Measurements from ENCODE around the gene MRPS22. TPM values are rescaled to one million over a fixed set of nuclear protein-coding genes. Genes with fewer than 3 reads are reported as not detected.

The MRPS22 gene
- total and polyA plus RNA-seq, 7 experiments from 2014 or later, result 26.2 to 47.0 (median 36.5) TPM

DNA sequence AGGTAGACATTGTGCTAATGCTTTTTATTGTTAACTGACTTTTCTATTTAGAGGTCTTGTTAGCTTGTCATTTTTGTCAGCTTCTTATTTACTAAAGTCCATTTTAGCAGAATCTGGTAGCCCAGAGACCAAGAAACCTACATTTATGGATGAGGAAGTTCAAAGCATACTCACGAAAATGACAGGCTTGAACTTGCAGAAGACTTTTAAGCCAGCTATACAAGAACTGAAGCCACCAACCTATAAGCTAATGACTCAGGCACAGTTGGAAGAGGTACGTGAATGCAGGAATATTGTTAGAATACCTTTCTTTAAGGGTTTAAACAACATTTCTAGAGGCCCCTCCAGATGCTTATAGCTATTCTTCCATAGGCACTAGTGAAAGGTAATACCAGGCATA is 3.0 kb downstream of the MRPS22 start:
- H3K4me1 ChIP-seq (ENCODE audit: control insufficient read depth in 2 of 2, insufficient read depth in 2 of 2, low read length in 2 of 2), result peaks cover 15% of the 10 kb centered on the region in 2 donors
- no peak overlapping the region for H3K4me3 ChIP-seq (ENCODE audit: low read length)
- peaks cover 10 to 54% (median 39%) of the 10 kb centered on the region in 3 experiments for H3K36me3 ChIP-seq (ENCODE audit: control insufficient read depth in 2 of 3, insufficient read depth in 3 of 3, low read length in 3 of 3)
- H3K27me3 Mint-ChIP-seq, result peaks cover 0 to 3% (median 0%) of the 10 kb centered on the region in 5 donors
- H3K27ac Mint-ChIP-seq, result no peak overlapping the region
- no peaks in the 10 kb centered on the region for H3K9me3 ChIP-seq (ENCODE audit: control insufficient read depth in 2 of 3, low read length in 3 of 3)
- H3K4me1 Mint-ChIP-seq, result peaks cover 4 to 19% (median 10%) of the 10 kb centered on the region in 7 donors
- no peak overlapping the region for H3K27ac ChIP-seq (ENCODE audit: low read depth, low read length)
- peaks cover 0 to 6% (median 0%) of the 10 kb centered on the region in 11 donors for H3K9me3 Mint-ChIP-seq
- DNase-seq (no peak), ATAC-seq (no peak)
- H3K27me3 ChIP-seq (ENCODE audit: control insufficient read depth in 2 of 2, insufficient read depth in 2 of 2, low read length in 2 of 2), result no peaks in the 10 kb centered on the region
- peaks cover 11 to 30% (median 13%) of the 10 kb centered on the region in 5 donors for H3K36me3 Mint-ChIP-seq
- POLR2A ChIA-PET, result interaction anchor here (1.7 kb wide), 1 partner anchor 44 kb away, joined by 7 read pairs; no protein-coding TSS in a partner anchor
- intact Hi-C loops (cut with micrococcal nuclease), result loop anchor here in 1 of 2 donors (10.0 kb wide), 1 partner anchor 752 kb away; the partner anchor contains the start of gene CEP70
- no peak overlapping the region for H3K4me3 Mint-ChIP-seq
- CTCF ChIA-PET, result no interaction called here

DNA sequence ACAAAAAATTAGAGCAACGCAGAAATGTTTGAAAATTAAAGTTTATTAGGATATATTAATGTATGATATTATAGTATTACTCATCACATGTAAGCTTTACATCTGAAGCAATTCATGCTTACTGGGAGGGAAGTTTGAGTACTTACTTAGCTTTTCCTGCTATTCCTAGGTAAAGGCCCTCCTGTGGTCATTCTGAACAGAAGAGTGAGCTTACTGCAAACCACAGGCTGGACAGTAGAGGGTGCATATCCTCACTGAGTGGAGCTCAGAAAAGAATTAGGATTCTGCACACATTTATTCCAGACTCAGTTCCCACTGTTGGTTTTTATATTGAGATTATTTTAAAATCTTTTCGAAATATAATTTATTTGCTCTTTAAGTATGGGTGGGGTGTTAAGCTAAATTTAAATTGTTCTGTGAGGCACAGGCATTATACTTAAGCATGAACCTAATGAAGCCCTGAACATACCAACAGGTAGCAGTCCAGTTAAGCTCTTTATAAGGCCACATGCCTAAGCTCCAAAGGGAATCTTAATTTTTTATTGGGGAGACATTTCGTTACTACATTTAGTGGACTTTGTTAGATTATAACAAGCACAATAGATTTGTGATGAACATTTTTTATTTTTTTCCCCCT is 10.2 kb downstream of the MRPS22 start:
- intact Hi-C loops (cut with micrococcal nuclease), result no loop called here
- no peaks in the 10 kb centered on the region for H3K27me3 Mint-ChIP-seq
- H3K4me3 Mint-ChIP-seq, result no peak overlapping the region
- Histone ChIP-seq H3K9me3 (ENCODE audit: control insufficient read depth in 2 of 3, low read length in 3 of 3) (no peaks in the 10 kb centered on the region), H3K36me3 (ENCODE audit: control insufficient read depth in 2 of 3, insufficient read depth in 3 of 3, low read length in 3 of 3) (peaks cover 27 to 95% (median 53%) of the 10 kb centered on the region in 3 experiments), H3K4me1 (ENCODE audit: control insufficient read depth in 2 of 2, insufficient read depth in 2 of 2, low read length in 2 of 2) (no peaks in the 10 kb centered on the region), H3K4me3 (ENCODE audit: low read length) (no peak overlapping the region), H3K27ac (ENCODE audit: low read depth, low read length) (no peak overlapping the region), H3K27me3 (ENCODE audit: control insufficient read depth in 2 of 2, insufficient read depth in 2 of 2, low read length in 2 of 2) (no peaks in the 10 kb centered on the region)
- peak overlapping the region in 1 of 9 donors; percentile 25 for H3K27ac Mint-ChIP-seq
- peaks cover 0 to 19% (median 0%) of the 10 kb centered on the region in 7 donors for H3K4me1 Mint-ChIP-seq
- ATAC-seq, result peak; percentile 56
- ChIA-PET CTCF (no interaction called here), POLR2A (interaction anchor here (1.1 to 2.0 kb wide), 2 partner anchors 10 to 11 kb away, joined by 4 read pairs; partner anchors contain the start of gene MRPS22)
- DNase-seq, result no peak
- no peaks in the 10 kb centered on the region for H3K9me3 Mint-ChIP-seq
- peaks cover 12 to 52% (median 23%) of the 10 kb centered on the region in 5 donors for H3K36me3 Mint-ChIP-seq

DNA sequence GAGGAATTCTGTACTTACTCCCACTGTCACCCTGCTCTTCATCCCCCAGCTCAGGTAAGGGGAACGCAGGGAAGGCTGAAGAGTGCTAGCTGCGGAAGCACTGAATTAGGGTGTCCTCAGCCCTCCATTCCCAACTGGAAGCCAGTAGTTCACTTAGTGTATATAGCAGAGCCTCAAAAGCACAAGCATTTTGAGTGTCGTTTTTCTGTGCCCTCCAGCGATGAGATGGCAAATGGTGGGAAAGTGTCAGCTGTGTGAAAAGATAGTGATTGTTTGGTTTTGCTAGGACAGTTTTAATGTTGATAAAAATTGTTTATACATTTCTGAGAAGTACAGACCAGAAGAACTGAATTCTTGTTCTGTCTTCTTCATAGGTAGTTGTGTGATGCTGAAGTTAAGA is 10.8 kb downstream of the MRPS22 start:
- no peak overlapping the region for H3K27ac ChIP-seq (ENCODE audit: low read depth, low read length)
- peaks cover 12 to 50% (median 21%) of the 10 kb centered on the region in 5 donors for H3K36me3 Mint-ChIP-seq
- peak overlapping the region in 1 of 10 donors; percentile 2 for H3K4me3 Mint-ChIP-seq
- POLR2A ChIA-PET, result interaction anchor here (1.1 to 2.0 kb wide), 2 partner anchors 10 to 12 kb away, joined by 4 read pairs; partner anchors contain the start of gene MRPS22
- H3K36me3 ChIP-seq (ENCODE audit: control insufficient read depth in 2 of 3, insufficient read depth in 3 of 3, low read length in 3 of 3), result peaks cover 27 to 94% (median 50%) of the 10 kb centered on the region in 3 experiments
- H3K4me1 ChIP-seq (ENCODE audit: control insufficient read depth in 2 of 2, insufficient read depth in 2 of 2, low read length in 2 of 2), result no peaks in the 10 kb centered on the region
- intact Hi-C loops (cut with micrococcal nuclease), result no loop called here
- peak overlapping the region in 3 of 9 donors; percentile 15 to 53 (median 25) for H3K27ac Mint-ChIP-seq
- no peaks in the 10 kb centered on the region for H3K27me3 Mint-ChIP-seq
- no peak for DNase-seq
- no peaks in the 10 kb centered on the region for H3K9me3 ChIP-seq (ENCODE audit: control insufficient read depth in 2 of 3, low read length in 3 of 3)
- no peaks in the 10 kb centered on the region for H3K9me3 Mint-ChIP-seq
- ATAC-seq, result no peak
- CTCF ChIA-PET, result no interaction called here
- H3K27me3 ChIP-seq (ENCODE audit: control insufficient read depth in 2 of 2, insufficient read depth in 2 of 2, low read length in 2 of 2), result no peaks in the 10 kb centered on the region
- no peak overlapping the region for H3K4me3 ChIP-seq (ENCODE audit: low read length)
- peaks cover 0 to 19% (median 0%) of the 10 kb centered on the region in 7 donors for H3K4me1 Mint-ChIP-seq

DNA sequence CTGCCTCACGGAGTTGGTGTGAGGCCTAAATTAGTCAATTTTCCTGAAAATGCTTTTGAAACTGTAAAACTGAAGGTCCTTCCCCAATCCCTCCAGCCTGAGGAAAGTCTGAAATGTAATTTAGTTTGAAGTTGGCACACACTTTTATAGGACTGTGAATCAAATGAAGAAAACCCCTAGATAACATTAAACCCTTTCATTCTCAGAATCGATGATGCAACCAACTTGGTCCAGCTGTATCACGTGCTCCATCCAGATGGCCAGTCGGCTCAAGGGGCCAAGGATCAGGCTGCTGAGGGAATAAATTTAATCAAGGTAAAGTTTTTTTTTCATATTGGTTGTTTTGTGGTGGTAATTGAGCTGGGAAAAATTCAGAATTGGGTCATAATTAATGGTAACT is 11.7 kb downstream of the MRPS22 start:
- Mint-ChIP-seq H3K36me3 (peaks cover 15 to 50% (median 20%) of the 10 kb centered on the region in 5 donors), H3K9me3 (no peaks in the 10 kb centered on the region), H3K4me1 (peaks cover 0 to 19% (median 0%) of the 10 kb centered on the region in 7 donors), H3K4me3 (no peak overlapping the region), H3K27ac (peak overlapping the region in 6 of 9 donors; percentile 25 to 86 (median 56)), H3K27me3 (no peaks in the 10 kb centered on the region)
- H3K27ac ChIP-seq (ENCODE audit: low read depth, low read length), result no peak overlapping the region
- no peak overlapping the region for H3K4me3 ChIP-seq (ENCODE audit: low read length)
- H3K9me3 ChIP-seq (ENCODE audit: control insufficient read depth in 2 of 3, low read length in 3 of 3), result no peaks in the 10 kb centered on the region
- no peaks in the 10 kb centered on the region for H3K4me1 ChIP-seq (ENCODE audit: control insufficient read depth in 2 of 2, insufficient read depth in 2 of 2, low read length in 2 of 2)
- ATAC-seq, result no peak
- intact Hi-C loops (cut with micrococcal nuclease), result no loop called here
- ChIA-PET CTCF (no interaction called here), POLR2A (interaction anchor here (0.7 to 2.0 kb wide), 2 partner anchors 10 to 13 kb away, joined by 3 to 4 read pairs; no protein-coding TSS in a partner anchor)
- no peaks in the 10 kb centered on the region for H3K27me3 ChIP-seq (ENCODE audit: control insufficient read depth in 2 of 2, insufficient read depth in 2 of 2, low read length in 2 of 2)
- peaks cover 27 to 93% (median 45%) of the 10 kb centered on the region in 3 experiments for H3K36me3 ChIP-seq (ENCODE audit: control insufficient read depth in 2 of 3, insufficient read depth in 3 of 3, low read length in 3 of 3)
- DNase-seq, result no peak

DNA sequence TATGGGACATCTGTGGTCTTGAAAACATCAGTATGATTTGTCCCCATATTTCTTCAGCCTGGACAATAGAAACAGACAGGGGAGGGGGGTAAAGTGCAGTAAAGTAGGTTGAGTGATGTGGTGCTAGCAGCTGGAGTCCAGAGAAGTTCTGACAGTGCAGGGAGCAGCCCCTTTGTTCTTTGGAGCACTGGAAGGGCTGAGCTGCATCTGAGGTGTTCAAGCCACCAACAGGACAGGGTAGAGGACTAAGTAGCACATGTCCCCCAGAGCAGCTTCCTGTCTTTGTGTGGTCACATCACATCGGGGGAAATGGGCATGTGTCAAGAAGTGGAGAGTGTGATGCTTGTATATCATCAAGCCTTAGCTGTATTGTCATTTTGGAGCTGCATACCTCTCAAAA is 12.1 kb downstream of the MRPS22 start:
- Mint-ChIP-seq H3K4me3 (no peak overlapping the region), H3K27ac (peak overlapping the region in 6 of 9 donors; percentile 25 to 86 (median 56)), H3K9me3 (no peaks in the 10 kb centered on the region), H3K4me1 (peaks cover 0 to 19% (median 0%) of the 10 kb centered on the region in 7 donors), H3K36me3 (peaks cover 15 to 51% (median 24%) of the 10 kb centered on the region in 5 donors), H3K27me3 (no peaks in the 10 kb centered on the region)
- intact Hi-C loops (cut with micrococcal nuclease), result no loop called here
- DNase-seq, result no peak
- Histone ChIP-seq H3K9me3 (ENCODE audit: control insufficient read depth in 2 of 3, low read length in 3 of 3) (no peaks in the 10 kb centered on the region), H3K36me3 (ENCODE audit: control insufficient read depth in 2 of 3, insufficient read depth in 3 of 3, low read length in 3 of 3) (peaks cover 26 to 93% (median 45%) of the 10 kb centered on the region in 3 experiments), H3K4me1 (ENCODE audit: control insufficient read depth in 2 of 2, insufficient read depth in 2 of 2, low read length in 2 of 2) (no peaks in the 10 kb centered on the region), H3K27ac (ENCODE audit: low read depth, low read length) (no peak overlapping the region), H3K27me3 (ENCODE audit: control insufficient read depth in 2 of 2, insufficient read depth in 2 of 2, low read length in 2 of 2) (no peaks in the 10 kb centered on the region), H3K4me3 (ENCODE audit: low read length) (no peak overlapping the region)
- ChIA-PET CTCF (no interaction called here), POLR2A (interaction anchor here (0.7 kb wide), 1 partner anchor 10 kb away, joined by 3 read pairs; no protein-coding TSS in a partner anchor)
- ATAC-seq, result no peak

DNA sequence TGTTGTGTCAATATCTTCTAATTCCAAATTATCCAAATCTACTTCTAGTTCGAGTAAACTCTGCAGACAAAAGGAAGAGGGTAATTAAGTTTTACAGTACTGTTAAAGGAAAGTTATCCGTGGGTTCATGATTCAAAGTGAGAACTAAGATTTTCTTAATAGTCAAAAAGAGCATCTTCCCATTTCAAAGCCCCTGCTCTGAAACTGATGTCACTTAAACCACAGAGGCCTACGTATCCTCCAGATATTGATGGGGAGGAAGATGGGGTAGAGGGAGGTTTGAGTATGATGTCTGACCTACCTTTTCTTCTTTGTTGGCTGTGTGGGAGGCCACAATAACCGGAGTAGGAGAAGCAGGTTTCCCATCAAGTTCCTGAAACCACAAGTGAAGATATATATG is 14.1 kb downstream of the MRPS22 start:
- Histone ChIP-seq H3K27me3 (ENCODE audit: control insufficient read depth in 2 of 2, insufficient read depth in 2 of 2, low read length in 2 of 2) (no peaks in the 10 kb centered on the region), H3K36me3 (ENCODE audit: control insufficient read depth in 2 of 3, insufficient read depth in 3 of 3, low read length in 3 of 3) (peaks cover 19 to 87% (median 39%) of the 10 kb centered on the region in 3 experiments), H3K4me1 (ENCODE audit: control insufficient read depth in 2 of 2, insufficient read depth in 2 of 2, low read length in 2 of 2) (no peaks in the 10 kb centered on the region), H3K4me3 (ENCODE audit: low read length) (no peak overlapping the region), H3K9me3 (ENCODE audit: control insufficient read depth in 2 of 3, low read length in 3 of 3) (no peaks in the 10 kb centered on the region), H3K27ac (ENCODE audit: low read depth, low read length) (no peak overlapping the region)
- POLR2A ChIA-PET, result interaction anchor here (0.7 kb wide), 1 partner anchor 707 kb away, joined by 3 read pairs; no protein-coding TSS in a partner anchor
- H3K27me3 Mint-ChIP-seq, result no peaks in the 10 kb centered on the region
- peaks cover 17 to 51% (median 20%) of the 10 kb centered on the region in 5 donors for H3K36me3 Mint-ChIP-seq
- no peak for ATAC-seq
- peaks cover 0 to 20% (median 6%) of the 10 kb centered on the region in 7 donors for H3K4me1 Mint-ChIP-seq
- no peaks in the 10 kb centered on the region for H3K9me3 Mint-ChIP-seq
- peak overlapping the region in 5 of 9 donors; percentile 3 to 58 (median 27) for H3K27ac Mint-ChIP-seq
- intact Hi-C loops (cut with micrococcal nuclease), result loop anchor here in 1 of 2 donors (2.0 kb wide), 1 partner anchor 21 kb away; no protein-coding TSS in a partner anchor
- CTCF ChIA-PET, result no interaction called here
- H3K4me3 Mint-ChIP-seq, result no peak overlapping the region
- no peak for DNase-seq
